DOHH2 (cell line): ENCODE measurements around the gene RPS29.

Source experiments
- H3F3A ChIP-seq: fragments of 200-600 bp; sonication (generic), shearing (Covaris generic); 2 replicates; pipeline ENCODE4 v1.6.0; 2016; ENCODE audit warnings: antibody characterized with exemption, mild to moderate bottlenecking; ENCODE audit not compliant: control insufficient read depth, insufficient read depth
- H3K27ac ChIP-seq: fragments of 200-600 bp; sonication (generic); 2 replicates; pipeline ENCODE4 v1.5.1; 2014; ENCODE audit warnings: low read depth, mild to moderate bottlenecking, low read length, moderate library complexity
- H3K27me3 ChIP-seq: fragments of 200-600 bp; sonication (generic); 2 replicates; pipeline ENCODE4 v1.6.1; 2014; ENCODE audit warnings: mild to moderate bottlenecking, low read length, mixed read lengths; ENCODE audit not compliant: control insufficient read depth
- H3K36me3 ChIP-seq: fragments of 200-600 bp; sonication (generic); 2 replicates; pipeline ENCODE4 v1.6.1; 2014; ENCODE audit warnings: mild to moderate bottlenecking, low read length, moderate library complexity, mixed read lengths; ENCODE audit not compliant: control insufficient read depth
- H3K4me1 ChIP-seq: fragments of 200-600 bp; sonication (generic); 2 replicates; pipeline ENCODE4 v1.6.1; 2014; ENCODE audit warnings: mild to moderate bottlenecking, low read length, mixed read lengths; ENCODE audit not compliant: control insufficient read depth
- H3K4me2 ChIP-seq: fragments of 200-600 bp; sonication (generic); 2 replicates; pipeline ENCODE4 v1.6.0; 2014; ENCODE audit warnings: mild to moderate bottlenecking, low read length, moderate library complexity
- H3K4me3 ChIP-seq: fragments of 200-600 bp; sonication (generic); 2 replicates; pipeline ENCODE4 v1.5.1; 2014; ENCODE audit warnings: mild to moderate bottlenecking, low read length, mixed read lengths
- H3K79me2 ChIP-seq: fragments of 200-600 bp; sonication (generic); 2 replicates; pipeline ENCODE4 v1.6.1; 2014; ENCODE audit warnings: mild to moderate bottlenecking, low read length, mixed read lengths; ENCODE audit not compliant: control insufficient read depth
- H3K9me2 ChIP-seq: fragments of 200-600 bp; sonication (generic); replicated peaks from 2 replicates; pipeline ENCODE4 v1.6.1; 2014; ENCODE audit warnings: mild to moderate bottlenecking, low read length, mixed read lengths; ENCODE audit not compliant: control insufficient read depth
- H3K9me3 ChIP-seq: fragments of 200-600 bp; sonication (generic); 2 replicates; pipeline ENCODE4 v1.6.1; 2014; ENCODE audit warnings: antibody characterized with exemption, low read length, mixed read lengths; ENCODE audit not compliant: control insufficient read depth, insufficient read depth
- H4K20me1 ChIP-seq: fragments of 200-600 bp; sonication (generic); 2 replicates; pipeline ENCODE4 v1.6.0; 2014; ENCODE audit warnings: low read depth, mild to moderate bottlenecking, antibody characterized with exemption, low read length, moderate library complexity; ENCODE audit not compliant: control insufficient read depth, insufficient read depth
- EZH2phosphoT487 ChIP-seq: fragments of 200-600 bp; sonication (generic); IDR thresholded peaks from 2 replicates; pipeline ENCODE4 v1.6.1; 2017; ENCODE audit warnings: borderline replicate concordance, mild to moderate bottlenecking, antibody characterized with exemption, low read length, moderate library complexity, mixed read lengths
- TF ChIP-seq, protein P1 (sequence below): fragments of 200-600 bp; sonication (generic); IDR thresholded peaks from one replicate; pipeline ENCODE4 v1.5.1; 2014; ENCODE audit warnings: antibody characterized with exemption, mild to moderate bottlenecking, low read depth, low read length; ENCODE audit not compliant: poor library complexity, severe bottlenecking

The RPS29 gene

DNA sequence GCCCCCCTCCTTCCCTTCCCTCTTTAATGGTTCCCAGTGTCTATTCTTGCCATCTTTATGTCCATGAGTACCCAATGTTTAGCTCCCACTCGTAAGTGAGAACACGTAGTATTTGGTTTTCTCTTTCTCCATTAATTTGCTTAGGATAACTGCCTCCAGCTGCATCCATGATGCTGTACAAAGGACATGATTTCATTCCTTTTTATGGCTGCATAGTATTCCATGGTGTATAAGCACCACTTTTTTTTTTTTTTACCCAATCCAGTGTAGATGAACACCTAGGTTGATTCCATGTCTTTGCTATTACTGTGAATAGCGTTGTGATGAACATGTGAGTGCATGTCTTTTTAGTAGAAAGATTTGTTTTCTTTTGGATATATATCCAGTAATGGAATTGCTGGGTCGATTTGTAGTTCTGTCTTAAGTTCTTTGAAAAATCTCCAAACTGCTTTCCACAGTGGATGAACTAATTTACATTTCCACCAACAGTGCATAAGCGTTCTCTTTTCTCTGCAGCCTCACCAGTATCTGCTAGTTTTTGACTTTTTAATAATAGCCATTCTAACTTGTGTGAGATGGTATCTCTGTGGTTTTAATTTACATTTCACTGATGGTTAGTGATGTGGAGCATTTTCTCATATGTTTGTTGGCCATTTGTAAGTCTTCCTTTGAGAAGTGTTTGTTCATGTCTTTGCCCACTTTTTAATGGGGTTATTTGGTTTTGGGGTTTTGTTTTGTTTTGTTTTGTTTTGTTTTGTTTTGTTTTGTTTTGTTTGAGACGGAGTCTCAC, 26.0 kb downstream of the RPS29 start:
- Histone ChIP-seq H3K9me2 (no peaks in the 10 kb centered on the region), H3K79me2 (no peaks in the 10 kb centered on the region), H3F3A (no peaks in the 10 kb centered on the region), H3K27me3 (no peaks in the 10 kb centered on the region), H3K27ac (no peak overlapping the region), H3K4me1 (peaks cover 22% of the 10 kb centered on the region), H3K9me3 (no peaks in the 10 kb centered on the region), H3K4me2 (peak overlapping the region; percentile 9; the same call in 1 of the 2 replicates), H4K20me1 (no peaks in the 10 kb centered on the region), H3K4me3 (no peak overlapping the region), H3K36me3 (no peaks in the 10 kb centered on the region)
- TF ChIP-seq EZH2phosphoT487, result no peak
- TF ChIP-seq, protein P1, sequence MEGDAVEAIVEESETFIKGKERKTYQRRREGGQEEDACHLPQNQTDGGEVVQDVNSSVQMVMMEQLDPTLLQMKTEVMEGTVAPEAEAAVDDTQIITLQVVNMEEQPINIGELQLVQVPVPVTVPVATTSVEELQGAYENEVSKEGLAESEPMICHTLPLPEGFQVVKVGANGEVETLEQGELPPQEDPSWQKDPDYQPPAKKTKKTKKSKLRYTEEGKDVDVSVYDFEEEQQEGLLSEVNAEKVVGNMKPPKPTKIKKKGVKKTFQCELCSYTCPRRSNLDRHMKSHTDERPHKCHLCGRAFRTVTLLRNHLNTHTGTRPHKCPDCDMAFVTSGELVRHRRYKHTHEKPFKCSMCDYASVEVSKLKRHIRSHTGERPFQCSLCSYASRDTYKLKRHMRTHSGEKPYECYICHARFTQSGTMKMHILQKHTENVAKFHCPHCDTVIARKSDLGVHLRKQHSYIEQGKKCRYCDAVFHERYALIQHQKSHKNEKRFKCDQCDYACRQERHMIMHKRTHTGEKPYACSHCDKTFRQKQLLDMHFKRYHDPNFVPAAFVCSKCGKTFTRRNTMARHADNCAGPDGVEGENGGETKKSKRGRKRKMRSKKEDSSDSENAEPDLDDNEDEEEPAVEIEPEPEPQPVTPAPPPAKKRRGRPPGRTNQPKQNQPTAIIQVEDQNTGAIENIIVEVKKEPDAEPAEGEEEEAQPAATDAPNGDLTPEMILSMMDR, result no peak

DNA sequence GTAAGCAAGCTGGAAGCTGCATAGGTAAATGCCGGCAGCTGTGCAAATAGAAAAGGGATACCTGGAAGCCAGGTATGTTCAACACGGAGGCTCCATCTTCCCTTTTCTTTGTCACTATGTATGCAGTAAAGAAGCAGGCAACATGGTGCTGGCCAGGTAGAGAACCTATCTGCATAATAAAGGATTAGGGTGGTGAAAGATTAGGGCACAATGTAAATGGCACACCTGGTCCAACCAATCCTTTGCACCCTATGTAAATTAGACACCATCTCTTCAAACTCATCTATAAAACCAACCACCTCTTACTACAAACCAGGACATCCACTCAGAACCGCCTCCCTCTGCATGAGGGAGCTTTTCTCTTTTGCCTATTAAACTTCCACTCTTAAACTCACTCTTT, 32.3 kb downstream of the RPS29 start:
- no peaks in the 10 kb centered on the region for H3K9me2 ChIP-seq
- H3K27me3 ChIP-seq, result no peaks in the 10 kb centered on the region; the same call in 1 of the 2 replicates
- H3K27ac ChIP-seq, result no peak overlapping the region
- H3K4me1 ChIP-seq, result peaks cover 6% of the 10 kb centered on the region
- H3K36me3 ChIP-seq, result no peaks in the 10 kb centered on the region
- no peaks in the 10 kb centered on the region for H3K9me3 ChIP-seq
- no peaks in the 10 kb centered on the region for H3F3A ChIP-seq
- TF ChIP-seq, protein P1, result no peak
- TF ChIP-seq EZH2phosphoT487, result no peak
- no peaks in the 10 kb centered on the region for H4K20me1 ChIP-seq
- H3K79me2 ChIP-seq, result no peaks in the 10 kb centered on the region
- H3K4me3 ChIP-seq, result no peak overlapping the region
- H3K4me2 ChIP-seq, result no peak overlapping the region

DNA sequence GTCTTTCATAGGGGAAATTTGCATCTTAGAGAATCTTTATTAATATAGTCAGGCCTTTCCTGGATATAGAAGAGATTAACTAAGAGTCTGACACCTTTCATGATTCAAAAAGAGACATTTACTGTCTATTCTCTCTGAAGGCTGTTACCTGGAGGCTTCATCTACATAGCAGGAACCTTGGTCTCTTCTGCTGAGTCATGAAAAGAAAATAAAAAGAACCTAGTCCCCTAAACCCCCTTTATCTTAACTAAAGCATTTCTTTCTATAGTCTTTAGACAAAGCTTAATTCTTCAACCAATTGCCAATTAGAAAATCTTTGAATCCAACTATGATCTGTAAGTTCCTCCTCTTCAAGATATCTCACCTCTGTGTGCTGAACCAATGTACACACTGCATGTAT, 33.1 kb downstream of the RPS29 start:
- Histone ChIP-seq H3K9me3 (no peaks in the 10 kb centered on the region), H3K9me2 (no peaks in the 10 kb centered on the region), H3F3A (no peaks in the 10 kb centered on the region), H3K27me3 (no peaks in the 10 kb centered on the region; the same call in 1 of the 2 replicates), H4K20me1 (no peaks in the 10 kb centered on the region), H3K4me1 (peaks cover 5% of the 10 kb centered on the region; the same call in 1 of the 2 replicates), H3K4me2 (no peak overlapping the region), H3K79me2 (no peaks in the 10 kb centered on the region), H3K4me3 (no peak overlapping the region), H3K36me3 (no peaks in the 10 kb centered on the region), H3K27ac (no peak overlapping the region)
- no peak for TF ChIP-seq EZH2phosphoT487
- TF ChIP-seq, protein P1, result no peak
